A549 (cell line): ENCODE data around the gene ORC3.

Source experiments
- CBX8 ChIP-seq: fragments of 200-600 bp; sonication (generic); IDR thresholded peaks from 2 replicates; pipeline ENCODE4 v1.6.1; 2016
- CHD4 ChIP-seq: fragments of 200-600 bp; sonication (generic); IDR thresholded peaks from 2 replicates; pipeline ENCODE4 v1.6.1; 2016; ENCODE audit warnings: antibody characterized with exemption, mild to moderate bottlenecking, borderline replicate concordance
- CTCF ChIP-seq: fragments of >200 bp; sonication (Bioruptor Twin); formaldehyde crosslinking; IDR thresholded peaks from 3 replicates; pipeline ENCODE4 v1.5.1; 2016
- EP300 ChIP-seq, 2 experiments: fragments of >200 bp; sonication (Bioruptor Twin); formaldehyde crosslinking; IDR thresholded peaks; 2 replicates in 1 of 2; 3 replicates in 1 of 2; pipeline ENCODE4 v1.6.1; 2016 to 2017
- ESRRA ChIP-seq: fragments of 150-350 bp; IDR thresholded peaks from 2 replicates; pipeline ENCODE4 v1.6.1; 2014; ENCODE audit warnings: mild to moderate bottlenecking, low read length, borderline replicate concordance
- FOSL2 ChIP-seq, 2 experiments: fragments of 450-650 bp in 1 of 2; fragments of >200 bp in 1 of 2; sonication (Bioruptor Twin) in 1 of 2; formaldehyde crosslinking; IDR thresholded peaks; 2 replicates each; pipeline versions ENCODE4 v1.5.0 to v1.6.1; 2016 to 2020; ENCODE audit warnings: mild to moderate bottlenecking in 1 of 2, moderate library complexity in 1 of 2
- POLR2A ChIP-seq: IDR thresholded peaks from 2 replicates; pipeline ENCODE4 v1.6.1; 2012; ENCODE audit warnings: mild to moderate bottlenecking, low read length
- RCOR1 ChIP-seq: fragments of 150-350 bp; IDR thresholded peaks from 2 replicates; pipeline ENCODE4 v1.6.1; 2014; ENCODE audit warnings: antibody characterized with exemption, low read length, low read depth
- SMC3 ChIP-seq: fragments of >200 bp; sonication (Bioruptor Twin); formaldehyde crosslinking; IDR thresholded peaks from 3 replicates; pipeline ENCODE4 v1.6.1; 2018; ENCODE audit warnings: inconsistent platforms
- ZFP36 ChIP-seq: fragments of 450-650 bp; IDR thresholded peaks from 2 replicates; pipeline ENCODE4 v1.6.1; 2014; ENCODE audit warnings: borderline replicate concordance; ENCODE audit not compliant: partially characterized antibody

- TF ChIP-seq CTCF (no peak), POLR2A (no peak), SMC3 (no peak), CHD4 (no peak), CBX8 (no peak), ZFP36 (no peak), ESRRA (no peak), FOSL2 (IDR thresholded peaks at IDR 0.05) (no peak), FOSL2 (CRISPR knock-in tag; IDR thresholded peaks at IDR 0.05) (no peak), RCOR1 (no peak), EP300 (IDR thresholded peaks at IDR 0.05) (no peak)
Measured at GRCh38 chr6:87698547-87699006, 108.6 kb downstream of the ORC3 start.
